Measurements from ENCODE around the gene SNTG2. TPM values are rescaled to one million over a fixed set of nuclear protein-coding genes. Genes with fewer than 3 reads are reported as not detected.

The SNTG2 gene
- total RNA-seq, 4 donors from 2014 or later, result 1.7 to 5.9 (median 2.0) TPM; not detected in 1

- 73 to 75% methylated on average over 8 of the region's 8 CpGs for WGBS, 2 donors
- Histone ChIP-seq H3K9me3 (no peaks in the 10 kb centered on the region), H3K4me3 (no peak overlapping the region), H3K27me3 (no peaks in the 10 kb centered on the region), H3K4me1 (peaks cover 0 to 2% (median 0%) of the 10 kb centered on the region in 3 donors), H3K27ac (no peak overlapping the region), H3K36me3 (no peaks in the 10 kb centered on the region)
- intact Hi-C loops (cut with DNase I), result no loop called here
- no peak for DNase-seq
- TF ChIP-seq POLR2A (IDR thresholded peaks at IDR 0.05), result no peak
- TF ChIP-seq CTCF (IDR thresholded peaks at IDR 0.05), result no peak
Observed at GRCh38 chr2:1400943-1401735, 450.5 kb downstream of the SNTG2 start.

- H3K36me3 ChIP-seq, result no peaks in the 10 kb centered on the region
- peaks cover 0 to 10% (median 0%) of the 10 kb centered on the region in 3 donors for H3K4me1 ChIP-seq
- TF ChIP-seq POLR2A (IDR thresholded peaks at IDR 0.05) (no peak), CTCF (IDR thresholded peaks at IDR 0.05) (no peak)
- H3K27me3 ChIP-seq, result no peaks in the 10 kb centered on the region
- no peaks in the 10 kb centered on the region for H3K9me3 ChIP-seq
- H3K4me3 ChIP-seq, result no peak overlapping the region
- no peak overlapping the region for H3K27ac ChIP-seq
- intact Hi-C loops (cut with DNase I), result no loop called here
- 80 to 92% methylated on average over 4 to 6 of the region's 9 CpGs for WGBS, 2 donors
- DNase-seq, result no peak
Observed at GRCh38 chr2:1402064-1402463, 451.4 kb downstream of the SNTG2 start.

- no peak for DNase-seq
- intact Hi-C loops (cut with DNase I), result no loop called here
- Histone ChIP-seq H3K36me3 (no peaks in the 10 kb centered on the region), H3K9me3 (no peaks in the 10 kb centered on the region), H3K27me3 (no peaks in the 10 kb centered on the region), H3K4me1 (peaks cover 0 to 10% (median 0%) of the 10 kb centered on the region in 3 donors), H3K27ac (no peak overlapping the region), H3K4me3 (no peak overlapping the region)
- WGBS, 2 donors, result 77 to 92% methylated on average over 5 to 7 of the region's 12 CpGs
- TF ChIP-seq POLR2A (IDR thresholded peaks at IDR 0.05), result no peak
- TF ChIP-seq CTCF (IDR thresholded peaks at IDR 0.05), result no peak
Observed at GRCh38 chr2:1403565-1403964, 452.9 kb downstream of the SNTG2 start.

DNA sequence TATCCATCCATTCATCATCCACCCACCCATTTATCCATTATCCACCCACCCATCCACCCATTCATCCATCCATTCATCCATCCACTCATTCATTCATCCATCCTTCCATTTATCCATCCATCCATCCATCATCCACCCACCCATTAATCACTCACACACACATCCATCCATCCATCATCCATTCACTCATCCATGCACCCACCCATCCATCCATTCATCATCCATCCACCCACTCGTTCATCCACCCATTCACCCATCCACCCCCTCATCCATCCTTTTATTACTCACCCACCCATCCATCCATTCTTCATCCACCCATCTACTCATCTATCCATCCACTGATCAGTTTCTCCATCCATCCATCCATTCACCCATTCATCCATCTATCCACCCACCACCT lies 454.5 kb downstream of the SNTG2 start:
- DNase-seq, result no peak
- Histone ChIP-seq H3K27ac (no peak overlapping the region), H3K36me3 (no peaks in the 10 kb centered on the region), H3K27me3 (no peaks in the 10 kb centered on the region), H3K4me1 (peaks cover 0 to 10% (median 0%) of the 10 kb centered on the region in 3 donors), H3K4me3 (no peak overlapping the region), H3K9me3 (no peaks in the 10 kb centered on the region)
- intact Hi-C loops (cut with DNase I), result no loop called here
- no peak for TF ChIP-seq CTCF (IDR thresholded peaks at IDR 0.05)
- no peak for TF ChIP-seq POLR2A (IDR thresholded peaks at IDR 0.05)
- WGBS, 2 donors, result 43 to 49% methylated on average over 1 of the region's 1 CpG

DNA sequence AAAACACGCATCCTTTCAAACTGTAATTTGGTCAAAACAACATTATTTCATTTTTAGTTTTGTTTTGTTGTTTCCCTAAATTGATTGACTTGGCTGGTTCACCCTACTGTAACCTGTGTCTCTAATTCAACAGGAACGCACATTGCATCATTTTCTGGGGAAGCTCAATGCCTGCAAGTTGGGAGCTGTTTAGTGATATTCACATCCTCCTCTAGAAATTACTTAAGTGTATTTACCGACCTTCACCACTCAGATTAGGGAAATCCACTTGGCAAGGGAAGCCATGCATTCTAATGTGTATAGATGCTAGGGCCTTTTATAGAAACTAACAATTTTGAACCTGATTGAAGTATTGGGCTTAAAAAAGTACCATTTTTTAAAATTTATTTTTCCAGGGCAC lies 455.3 kb downstream of the SNTG2 start:
- H3K9me3 ChIP-seq, result no peaks in the 10 kb centered on the region
- H3K4me3 ChIP-seq, result no peak overlapping the region
- H3K27ac ChIP-seq, result no peak overlapping the region
- 35 to 43% methylated on average over 3 of the region's 3 CpGs for WGBS, 2 donors
- DNase-seq, result no peak
- H3K27me3 ChIP-seq, result no peaks in the 10 kb centered on the region
- TF ChIP-seq CTCF (IDR thresholded peaks at IDR 0.05), result no peak
- TF ChIP-seq POLR2A (IDR thresholded peaks at IDR 0.05), result no peak
- intact Hi-C loops (cut with DNase I), result no loop called here
- H3K4me1 ChIP-seq, result peaks cover 0 to 10% (median 0%) of the 10 kb centered on the region in 3 donors
- no peaks in the 10 kb centered on the region for H3K36me3 ChIP-seq

Measured in esophagus squamous epithelium (tissue), 5 donors.